NT2/D1 (cell line): ENCODE data around the gene GMDS.
"Not testable (repeated sequence)": the region's sequence is repeated elsewhere in the genome, so short reads cannot be mapped to it uniquely, and the experiment has no call there.

Source experiments
- DNase-seq: peaks from one replicate; pipeline ENCODE4 v3.0.0-alpha.2; 2011; ENCODE audit warnings: low read depth, low spot score
- H3K27me3 ChIP-seq: 2 replicates; pipeline ENCODE4 v1.6.0; 2011; ENCODE audit warnings: mild to moderate bottlenecking; ENCODE audit not compliant: insufficient read length, insufficient read depth
- H3K36me3 ChIP-seq: 2 replicates; pipeline ENCODE4 v1.6.1; 2011; ENCODE audit warnings: mild to moderate bottlenecking, low read length, mixed read lengths; ENCODE audit not compliant: insufficient read depth, insufficient read length
- H3K4me1 ChIP-seq: 2 replicates; pipeline ENCODE4 v1.5.1; 2011; ENCODE audit not compliant: insufficient read depth, insufficient read length
- H3K4me3 ChIP-seq: 2 replicates; pipeline ENCODE4 v1.5.1; 2011; ENCODE audit warnings: low read depth; ENCODE audit not compliant: insufficient read length
- H3K9ac ChIP-seq: 2 replicates; pipeline ENCODE4 v1.6.0; 2011; ENCODE audit warnings: low read depth; ENCODE audit not compliant: insufficient read length
- H3K9me3 ChIP-seq: 2 replicates; pipeline ENCODE4 v1.5.1; 2011; ENCODE audit warnings: mild to moderate bottlenecking, low read length; ENCODE audit not compliant: insufficient read depth
- SUZ12 ChIP-seq: IDR thresholded peaks from 2 replicates; pipeline ENCODE4 v1.6.1; 2011; ENCODE audit not compliant: insufficient read length, insufficient read depth; ENCODE audit errors: extremely low read depth
- YY1 ChIP-seq: IDR thresholded peaks from 2 replicates; pipeline ENCODE4 v1.6.1; 2011; ENCODE audit not compliant: insufficient read length, insufficient read depth
- ZNF274 ChIP-seq: IDR thresholded peaks from 2 replicates; pipeline ENCODE4 v1.6.1; 2011; ENCODE audit warnings: mild to moderate bottlenecking, low read depth, low read length

GMDS gene

DNA sequence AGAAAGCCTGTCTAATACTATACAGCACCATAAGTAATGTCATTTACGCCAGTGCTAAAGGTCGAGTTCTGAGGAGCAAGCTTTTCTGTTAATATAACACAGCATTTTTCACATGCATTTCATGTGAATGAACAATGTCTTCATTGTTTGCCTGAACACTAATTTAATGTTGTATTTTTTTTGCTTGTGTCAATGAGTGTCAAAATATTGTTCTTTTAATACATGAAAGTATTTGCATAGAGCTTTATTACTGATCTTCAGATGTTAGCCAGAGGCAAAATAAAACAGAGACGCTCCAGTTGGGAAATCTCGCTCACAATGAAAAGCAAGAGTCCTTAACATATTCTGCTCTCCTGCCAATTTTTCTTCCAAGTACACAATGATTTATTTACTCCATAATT lies 483.9 kb downstream of the GMDS start:
- Histone ChIP-seq H3K4me3 (no peak overlapping the region), H3K27me3 (no peaks in the 10 kb centered on the region), H3K9ac (no peak overlapping the region), H3K36me3 (no peaks in the 10 kb centered on the region), H3K9me3 (no peaks in the 10 kb centered on the region), H3K4me1 (peaks cover 4% of the 10 kb centered on the region)
- TF ChIP-seq ZNF274 = no peak
- no peak for TF ChIP-seq YY1
- no peak for TF ChIP-seq SUZ12
- no peak for DNase-seq

DNA sequence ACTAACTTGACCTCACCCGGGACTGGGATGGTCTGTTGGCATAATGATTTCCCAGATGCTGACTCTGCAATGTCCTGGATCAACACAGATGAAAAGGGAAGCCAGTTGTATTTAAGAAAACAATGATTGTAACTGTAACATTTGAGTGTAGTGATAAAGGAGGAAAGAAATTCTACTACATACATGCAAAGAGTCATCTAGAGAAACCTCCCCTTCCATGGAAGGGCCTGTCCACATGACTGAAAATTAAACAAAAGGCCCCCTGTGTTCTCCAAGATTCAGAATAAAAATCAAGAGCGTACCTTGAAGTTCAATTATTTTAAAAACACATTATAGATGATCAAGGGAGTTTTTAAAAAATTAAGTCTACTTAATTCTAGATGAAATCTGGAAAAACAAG lies 484.5 kb downstream of the GMDS start:
- H3K27me3 ChIP-seq = no peaks in the 10 kb centered on the region
- no peak for DNase-seq
- H3K36me3 ChIP-seq = no peaks in the 10 kb centered on the region
- H3K4me3 ChIP-seq = no peak overlapping the region
- peaks cover 4% of the 10 kb centered on the region for H3K4me1 ChIP-seq
- TF ChIP-seq ZNF274 = no peak
- no peak for TF ChIP-seq SUZ12
- TF ChIP-seq YY1 = no peak
- H3K9me3 ChIP-seq = no peaks in the 10 kb centered on the region
- H3K9ac ChIP-seq = no peak overlapping the region

DNA sequence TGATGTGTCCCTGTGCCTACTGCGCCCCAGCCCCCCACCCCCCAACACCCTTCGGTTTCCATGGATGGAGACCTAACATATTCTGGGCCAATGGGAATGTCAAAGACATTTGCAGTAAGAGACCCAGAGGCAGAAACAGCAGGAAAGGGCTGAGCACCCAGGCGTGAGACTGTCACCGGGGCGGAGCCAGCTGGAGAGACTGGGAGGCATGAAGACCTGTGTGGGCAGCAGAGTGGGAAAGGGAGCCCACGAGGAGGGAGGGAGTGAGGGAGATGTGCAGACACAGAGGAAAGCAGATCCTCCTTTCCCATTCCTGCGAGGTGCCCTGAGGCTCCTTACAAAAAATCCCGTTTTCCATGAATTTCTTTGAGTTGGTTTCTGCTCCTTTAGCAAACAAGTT lies 485.5 kb downstream of the GMDS start:
- TF ChIP-seq ZNF274 = no peak
- TF ChIP-seq SUZ12 = no peak
- TF ChIP-seq YY1 = no peak
- Histone ChIP-seq H3K4me1 (peaks cover 4% of the 10 kb centered on the region), H3K27me3 (no peaks in the 10 kb centered on the region), H3K9me3 (no peaks in the 10 kb centered on the region), H3K4me3 (no peak overlapping the region), H3K36me3 (no peaks in the 10 kb centered on the region), H3K9ac (no peak overlapping the region)
- DNase-seq = no peak

DNA sequence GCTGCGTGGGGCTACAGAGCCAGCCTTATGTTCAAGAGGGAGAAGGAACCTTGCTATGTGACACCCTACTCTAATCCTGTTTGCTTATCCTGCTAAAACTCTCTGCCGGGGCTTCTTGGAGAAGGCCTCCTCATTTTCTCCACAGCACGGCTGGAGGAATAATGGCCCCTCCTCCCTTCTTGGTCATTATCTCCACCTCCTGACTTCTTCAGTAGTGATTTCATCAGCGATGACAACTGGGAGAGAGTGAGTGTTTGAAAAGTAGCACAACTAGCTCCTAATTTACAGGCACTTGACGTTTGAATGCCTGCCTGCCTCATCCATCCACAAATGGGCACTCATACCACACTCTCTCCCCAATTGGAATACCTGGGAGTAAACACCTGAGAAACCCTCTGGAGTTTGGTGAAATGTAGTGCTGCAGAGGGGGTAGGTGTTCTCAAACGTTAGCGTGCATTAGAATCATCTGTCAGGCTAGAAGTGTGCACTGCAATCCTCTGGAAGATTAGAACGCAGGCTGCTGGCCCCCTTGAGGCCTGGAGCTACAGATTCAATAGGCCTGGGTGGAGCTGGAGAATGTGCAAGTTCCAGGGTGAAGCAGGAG lies 487.2 kb downstream of the GMDS start:
- no peak overlapping the region for H3K4me3 ChIP-seq
- no peaks in the 10 kb centered on the region for H3K36me3 ChIP-seq
- H3K9ac ChIP-seq = no peak overlapping the region
- H3K9me3 ChIP-seq = no peaks in the 10 kb centered on the region
- no peaks in the 10 kb centered on the region for H3K27me3 ChIP-seq
- DNase-seq = no peak
- no peak for TF ChIP-seq YY1
- TF ChIP-seq ZNF274 = no peak
- TF ChIP-seq SUZ12 = no peak
- peaks cover 4% of the 10 kb centered on the region for H3K4me1 ChIP-seq

DNA sequence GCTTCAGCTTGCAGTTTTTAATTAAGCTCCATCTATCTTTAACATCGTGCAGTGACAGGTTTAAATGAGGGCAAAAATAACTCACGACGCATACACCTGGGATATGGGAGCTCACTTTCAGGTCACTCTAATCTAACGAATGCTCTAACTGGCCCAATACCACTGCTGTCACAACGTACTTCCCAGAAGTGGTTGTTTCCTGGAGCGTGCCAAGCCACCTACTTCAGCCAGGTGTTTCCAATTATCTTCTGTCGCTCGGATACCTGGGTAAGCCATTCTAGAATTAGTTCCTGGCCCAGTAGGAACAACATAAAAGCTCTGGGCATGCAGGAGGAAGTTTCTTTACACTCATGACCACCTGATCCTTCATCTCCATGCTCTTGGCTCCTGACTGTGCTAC lies 488.3 kb downstream of the GMDS start:
- DNase-seq = no peak

DNA sequence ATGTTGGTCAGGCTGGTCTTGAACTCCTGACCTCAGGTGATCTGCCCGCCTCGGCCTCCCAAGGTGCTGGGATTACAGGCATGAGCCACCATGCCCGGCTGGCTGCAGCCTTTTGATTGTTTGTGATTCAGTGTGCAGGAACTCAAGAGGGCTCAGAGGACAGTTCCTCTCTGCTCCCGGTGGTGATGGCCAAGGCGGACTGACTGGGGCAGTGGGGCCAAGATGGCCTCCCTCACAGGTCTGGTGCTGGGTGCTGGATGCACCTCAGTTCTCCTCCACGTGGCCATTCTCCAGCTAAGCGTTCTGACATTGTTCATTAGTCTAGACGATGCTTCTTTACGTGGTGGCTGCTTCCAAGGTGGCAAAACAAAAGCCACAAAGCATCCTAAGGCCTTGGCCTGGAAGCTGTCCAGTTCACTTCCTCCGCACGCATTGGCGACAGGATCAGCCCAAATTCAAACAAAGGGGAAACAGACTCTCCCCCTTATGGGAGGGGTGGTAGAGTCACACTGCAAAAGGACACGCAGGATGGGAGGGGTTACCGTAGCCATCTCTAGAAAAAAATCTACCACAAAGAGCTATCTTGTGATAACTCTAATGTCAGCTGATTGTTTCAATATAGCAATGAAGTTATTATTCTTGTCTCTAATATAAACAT lies 488.8 kb downstream of the GMDS start:
- Histone ChIP-seq H3K9ac (no peak overlapping the region), H3K9me3 (no peaks in the 10 kb centered on the region), H3K36me3 (no peaks in the 10 kb centered on the region), H3K4me1 (peaks cover 4% of the 10 kb centered on the region), H3K4me3 (no peak overlapping the region), H3K27me3 (no peaks in the 10 kb centered on the region)
- DNase-seq = no peak
- TF ChIP-seq ZNF274 (no peak), SUZ12 (no peak), YY1 (no peak)

More for the DNA sequence above, 488.3 kb downstream of the GMDS start:
- no peaks in the 10 kb centered on the region for H3K9me3 ChIP-seq
- H3K4me3 ChIP-seq = no peak overlapping the region
- TF ChIP-seq YY1 (no peak), SUZ12 (no peak), ZNF274 (no peak)
- no peaks in the 10 kb centered on the region for H3K27me3 ChIP-seq
- no peak overlapping the region for H3K9ac ChIP-seq
- no peaks in the 10 kb centered on the region for H3K36me3 ChIP-seq
- peaks cover 4% of the 10 kb centered on the region for H3K4me1 ChIP-seq

DNA sequence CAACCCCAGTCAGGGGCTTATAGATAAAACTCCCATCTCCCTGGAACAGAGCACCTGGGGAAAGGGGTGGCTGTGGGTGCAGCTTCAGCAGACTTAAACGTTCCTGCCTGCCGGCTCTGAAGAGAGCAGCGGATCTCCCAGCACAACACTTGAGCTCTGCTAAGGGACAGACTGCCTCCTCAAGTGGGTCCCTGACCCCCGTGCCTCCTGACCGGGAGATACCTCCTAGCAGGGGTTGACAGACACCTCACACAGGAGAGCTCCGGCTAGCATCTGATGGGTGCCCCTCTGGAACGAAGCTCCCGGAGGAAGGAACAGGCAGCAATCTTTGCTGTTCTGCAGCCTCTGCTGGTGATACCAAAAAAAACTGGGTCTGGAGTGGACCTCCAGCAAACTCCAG lies 494.3 kb downstream of the GMDS start:
- not testable (repeated sequence) for H3K36me3 ChIP-seq, H3K9me3 ChIP-seq, H3K4me3 ChIP-seq, H3K27me3 ChIP-seq, H3K9ac ChIP-seq, DNase-seq, H3K4me1 ChIP-seq
